MG63 (cell line): ENCODE results near the gene SOX30. TPM values are rescaled to one million over a fixed set of nuclear protein-coding genes. Genes with fewer than 3 reads are reported as not detected.

Experiments used
- DNase-seq: peaks from one replicate; pipeline ENCODE4 v3.0.0-alpha.2; 2020
- H3K27me3 ChIP-seq: fragments of 250-450 bp; sonication (Bioruptor Pico); 2 replicates; pipeline ENCODE4 v1.5.1; 2020; ENCODE audit warnings: mild to moderate bottlenecking, moderate library complexity
- H3K36me3 ChIP-seq: fragments of 250-450 bp; sonication (Bioruptor Pico); 2 replicates; pipeline ENCODE4 v1.5.1; 2020; ENCODE audit warnings: mild to moderate bottlenecking, moderate library complexity
- H3K4me3 ChIP-seq: fragments of 250-450 bp; sonication (Bioruptor Pico); 2 replicates; pipeline ENCODE4 v1.5.1; 2020; ENCODE audit warnings: mild to moderate bottlenecking, moderate library complexity
- H3K9me3 ChIP-seq: fragments of 250-450 bp; sonication (Bioruptor Pico); 2 replicates; pipeline ENCODE4 v1.5.1; 2020; ENCODE audit warnings: mild to moderate bottlenecking, moderate library complexity
- total RNA-seq: library from RNA; depleted of rRNA; stranded (reverse); fragments of >200 nt; shearing (Covaris generic); gene quantifications from 2 replicates; pipeline ENCODE4 v1.2.3, GENCODE V29; 2014; ENCODE audit warnings: low replicate concordance

SOX30 gene
- total RNA-seq, 1 experiment from 2014 or later = not detected

- Histone ChIP-seq H3K4me3 (no peak overlapping the region), H3K27me3 (no peaks in the 10 kb centered on the region), H3K9me3 (peaks cover 3% of the 10 kb centered on the region; the same call in 1 of the 2 replicates), H3K36me3 (no peaks in the 10 kb centered on the region)
- DNase-seq = no peak
These were observed 31.5 kb downstream of the SOX30 start for GRCh38 chr5:157620776-157621175.

- Histone ChIP-seq H3K27me3 (no peaks in the 10 kb centered on the region), H3K36me3 (no peaks in the 10 kb centered on the region), H3K9me3 (peaks cover 3% of the 10 kb centered on the region; the same call in 1 of the 2 replicates), H3K4me3 (no peak overlapping the region)
- no peak for DNase-seq
These were observed 34.0 kb downstream of the SOX30 start for GRCh38 chr5:157618191-157618765.

- no peak for DNase-seq
- Histone ChIP-seq H3K9me3 (no peaks in the 10 kb centered on the region; the same call in 1 of the 2 replicates), H3K36me3 (no peaks in the 10 kb centered on the region), H3K27me3 (no peaks in the 10 kb centered on the region), H3K4me3 (no peak overlapping the region)
These were observed 35.5 kb downstream of the SOX30 start for GRCh38 chr5:157616785-157617184.

- H3K9me3 ChIP-seq = no peaks in the 10 kb centered on the region; the same call in 1 of the 2 replicates
- no peak overlapping the region for H3K4me3 ChIP-seq
- H3K27me3 ChIP-seq = no peaks in the 10 kb centered on the region
- H3K36me3 ChIP-seq = no peaks in the 10 kb centered on the region
- no peak for DNase-seq
These were observed 38.6 kb downstream of the SOX30 start for GRCh38 chr5:157613385-157614245.

GRCh38 chr5:157612581-157612980 lies 39.7 kb downstream of the SOX30 start:
- no peaks in the 10 kb centered on the region for H3K36me3 ChIP-seq
- H3K9me3 ChIP-seq = no peaks in the 10 kb centered on the region; the same call in 1 of the 2 replicates
- H3K27me3 ChIP-seq = no peaks in the 10 kb centered on the region
- no peak for DNase-seq
- no peak overlapping the region for H3K4me3 ChIP-seq

GRCh38 chr5:157611571-157612476 lies 40.4 kb downstream of the SOX30 start:
- Histone ChIP-seq H3K36me3 (no peaks in the 10 kb centered on the region), H3K9me3 (no peaks in the 10 kb centered on the region; the same call in 1 of the 2 replicates), H3K4me3 (no peak overlapping the region), H3K27me3 (no peaks in the 10 kb centered on the region)
- no peak for DNase-seq

- Histone ChIP-seq H3K27me3 (no peaks in the 10 kb centered on the region), H3K9me3 (no peaks in the 10 kb centered on the region; the same call in 1 of the 2 replicates), H3K4me3 (no peak overlapping the region), H3K36me3 (no peaks in the 10 kb centered on the region)
- no peak for DNase-seq
These were observed 41.2 kb downstream of the SOX30 start for GRCh38 chr5:157610990-157611389.

- DNase-seq = no peak
- H3K4me3 ChIP-seq = no peak overlapping the region
- no peaks in the 10 kb centered on the region for H3K36me3 ChIP-seq
- no peaks in the 10 kb centered on the region; the same call in 1 of the 2 replicates for H3K9me3 ChIP-seq
- no peaks in the 10 kb centered on the region for H3K27me3 ChIP-seq
These were observed 43.2 kb downstream of the SOX30 start for GRCh38 chr5:157608972-157609565.

GRCh38 chr5:157607371-157608161 lies 44.7 kb downstream of the SOX30 start:
- no peaks in the 10 kb centered on the region for H3K27me3 ChIP-seq
- no peaks in the 10 kb centered on the region; the same call in 1 of the 2 replicates for H3K9me3 ChIP-seq
- no peak overlapping the region for H3K4me3 ChIP-seq
- H3K36me3 ChIP-seq = no peaks in the 10 kb centered on the region
- peak; percentile 86 for DNase-seq

- DNase-seq = no peak
- H3K27me3 ChIP-seq = no peaks in the 10 kb centered on the region
These were observed 46.2 kb downstream of the SOX30 start for GRCh38 chr5:157606046-157606445.

GRCh38 chr5:157603333-157604190 lies 48.7 kb downstream of the SOX30 start:
- H3K27me3 ChIP-seq = no peaks in the 10 kb centered on the region
- no peaks in the 10 kb centered on the region for H3K36me3 ChIP-seq
- DNase-seq = peak; percentile 78
- H3K4me3 ChIP-seq = no peak overlapping the region
- no peaks in the 10 kb centered on the region; the same call in 1 of the 2 replicates for H3K9me3 ChIP-seq

More at GRCh38 chr5:157606046-157606445, 46.2 kb downstream of the SOX30 start:
- H3K36me3 ChIP-seq = no peaks in the 10 kb centered on the region
- no peak overlapping the region for H3K4me3 ChIP-seq
- no peaks in the 10 kb centered on the region; the same call in 1 of the 2 replicates for H3K9me3 ChIP-seq

- Histone ChIP-seq H3K4me3 (no peak overlapping the region), H3K27me3 (no peaks in the 10 kb centered on the region), H3K9me3 (peaks cover 3% of the 10 kb centered on the region; the same call in 1 of the 2 replicates), H3K36me3 (no peaks in the 10 kb centered on the region)
- DNase-seq = peak; percentile 26
These were observed 49.7 kb downstream of the SOX30 start for GRCh38 chr5:157602505-157602904.

GRCh38 chr5:157600252-157600651 lies 52.0 kb downstream of the SOX30 start:
- H3K36me3 ChIP-seq = no peaks in the 10 kb centered on the region
- no peaks in the 10 kb centered on the region for H3K27me3 ChIP-seq
- peaks cover 3% of the 10 kb centered on the region; the same call in 1 of the 2 replicates for H3K9me3 ChIP-seq
- H3K4me3 ChIP-seq = no peak overlapping the region
- no peak for DNase-seq

GRCh38 chr5:157599565-157599964 lies 52.7 kb downstream of the SOX30 start:
- peaks cover 3% of the 10 kb centered on the region; the same call in 1 of the 2 replicates for H3K9me3 ChIP-seq
- H3K27me3 ChIP-seq = no peaks in the 10 kb centered on the region
- no peak for DNase-seq
- no peaks in the 10 kb centered on the region for H3K36me3 ChIP-seq
- no peak overlapping the region for H3K4me3 ChIP-seq
